Measurements from ENCODE around the gene CDH23.

The CDH23 gene

DNA sequence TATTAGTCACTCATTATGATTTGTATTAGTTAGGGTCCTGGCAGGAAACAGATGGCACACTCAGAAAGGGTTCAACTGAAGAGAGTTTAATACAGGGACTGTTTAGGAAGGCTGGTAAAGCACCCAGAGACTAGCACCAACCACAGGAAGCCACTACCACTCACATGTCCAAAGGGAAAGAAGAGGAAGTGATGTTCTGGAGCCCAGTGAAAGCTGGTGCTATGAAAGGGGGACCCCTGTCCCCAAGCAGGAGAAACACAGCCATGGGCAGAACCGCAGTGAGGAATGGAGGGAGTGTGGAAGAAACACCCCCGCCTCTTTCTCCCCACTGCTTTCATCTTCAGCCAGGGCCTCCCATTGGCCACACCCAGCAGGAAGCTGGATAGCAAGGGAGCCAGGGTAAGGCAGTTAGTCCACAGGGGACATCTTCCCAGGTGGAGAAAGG is 379.8 kb downstream of the CDH23 start:
- no peak for DNase-seq (ENCODE audit: low read depth)

DNA sequence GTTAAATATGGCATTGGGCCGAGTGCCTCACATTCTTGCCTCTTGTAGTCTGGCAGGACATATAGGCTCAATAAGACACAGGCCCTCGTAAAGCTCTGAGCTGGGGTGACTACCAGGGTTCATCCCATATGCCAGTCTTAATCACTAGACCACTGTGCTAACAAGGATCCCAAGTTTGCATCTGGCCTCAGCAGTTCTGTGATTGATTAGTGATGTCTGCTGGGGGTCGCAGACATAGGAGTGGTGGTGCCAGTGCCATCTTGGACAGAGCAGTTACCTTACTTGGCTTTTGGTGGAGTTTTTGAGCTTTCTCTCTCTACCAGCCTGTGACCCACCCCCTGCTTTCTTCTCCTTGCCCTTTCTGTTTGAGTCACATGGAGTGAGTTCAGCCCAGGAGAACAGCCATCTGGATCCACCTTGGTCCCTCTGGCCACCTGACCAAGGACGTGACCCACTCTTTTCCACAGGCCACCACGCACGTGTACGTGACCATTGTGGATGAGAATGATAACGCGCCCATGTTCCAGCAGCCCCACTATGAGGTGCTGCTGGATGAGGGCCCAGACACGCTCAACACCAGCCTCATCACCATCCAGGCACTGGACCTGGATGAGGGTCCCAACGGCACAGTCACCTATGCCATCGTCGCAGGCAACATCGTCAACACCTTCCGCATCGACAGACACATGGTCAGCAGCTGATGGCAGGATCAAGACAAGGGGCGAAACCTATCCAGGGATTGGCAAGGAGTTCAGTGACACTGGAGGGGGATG is 380.7 kb downstream of the CDH23 start:
- no peak overlapping the region for H3K4me3 ChIP-seq (ENCODE audit: low read depth, low read length)
- DNase-seq (ENCODE audit: low read depth), result no peak
- TF ChIP-seq, protein P1, sequence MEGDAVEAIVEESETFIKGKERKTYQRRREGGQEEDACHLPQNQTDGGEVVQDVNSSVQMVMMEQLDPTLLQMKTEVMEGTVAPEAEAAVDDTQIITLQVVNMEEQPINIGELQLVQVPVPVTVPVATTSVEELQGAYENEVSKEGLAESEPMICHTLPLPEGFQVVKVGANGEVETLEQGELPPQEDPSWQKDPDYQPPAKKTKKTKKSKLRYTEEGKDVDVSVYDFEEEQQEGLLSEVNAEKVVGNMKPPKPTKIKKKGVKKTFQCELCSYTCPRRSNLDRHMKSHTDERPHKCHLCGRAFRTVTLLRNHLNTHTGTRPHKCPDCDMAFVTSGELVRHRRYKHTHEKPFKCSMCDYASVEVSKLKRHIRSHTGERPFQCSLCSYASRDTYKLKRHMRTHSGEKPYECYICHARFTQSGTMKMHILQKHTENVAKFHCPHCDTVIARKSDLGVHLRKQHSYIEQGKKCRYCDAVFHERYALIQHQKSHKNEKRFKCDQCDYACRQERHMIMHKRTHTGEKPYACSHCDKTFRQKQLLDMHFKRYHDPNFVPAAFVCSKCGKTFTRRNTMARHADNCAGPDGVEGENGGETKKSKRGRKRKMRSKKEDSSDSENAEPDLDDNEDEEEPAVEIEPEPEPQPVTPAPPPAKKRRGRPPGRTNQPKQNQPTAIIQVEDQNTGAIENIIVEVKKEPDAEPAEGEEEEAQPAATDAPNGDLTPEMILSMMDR (IDR thresholded peaks at IDR 0.05; ENCODE audit: control insufficient read depth, extremely low read depth, insufficient read depth), result no peak

More for the DNA sequence above, 379.8 kb downstream of the CDH23 start:
- H3K4me3 ChIP-seq (ENCODE audit: low read depth, low read length), result no peak overlapping the region
- TF ChIP-seq, protein P1 (IDR thresholded peaks at IDR 0.05; ENCODE audit: control insufficient read depth, extremely low read depth, insufficient read depth), result no peak

DNA sequence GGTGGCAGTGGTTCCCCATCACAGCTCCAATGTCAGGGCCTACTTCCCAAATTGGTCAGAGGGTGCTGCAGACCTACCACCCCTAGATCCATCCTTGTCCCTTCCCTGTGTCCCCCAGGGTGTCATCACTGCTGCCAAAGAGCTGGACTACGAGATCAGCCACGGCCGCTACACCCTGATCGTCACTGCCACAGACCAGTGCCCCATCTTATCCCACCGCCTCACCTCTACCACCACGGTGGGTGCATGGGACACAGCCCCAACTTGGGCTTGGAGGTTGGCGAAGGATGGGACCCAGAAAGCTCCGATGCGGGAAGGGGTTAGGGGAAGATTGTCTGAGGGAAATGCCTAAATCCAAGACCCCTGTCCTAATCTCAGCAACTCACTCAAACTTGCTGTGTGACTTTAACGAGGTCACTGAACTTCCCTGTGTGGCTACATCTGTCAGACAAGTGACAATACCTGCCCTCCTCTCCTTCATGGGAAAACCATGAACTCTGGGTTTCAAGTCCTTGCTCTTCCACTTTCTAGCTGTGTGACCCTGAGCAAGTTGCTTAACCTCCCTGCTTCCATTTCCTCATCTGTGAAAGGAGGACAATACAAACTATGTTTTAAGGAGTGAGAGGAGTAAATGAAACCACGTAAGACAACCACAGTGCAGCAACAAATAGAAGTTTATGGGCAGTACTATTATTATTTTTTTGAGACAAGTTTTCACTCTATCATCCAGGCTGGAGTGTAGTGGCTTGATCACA is 381.5 kb downstream of the CDH23 start:
- no peak overlapping the region for H3K4me3 ChIP-seq (ENCODE audit: low read depth, low read length)
- TF ChIP-seq, protein P1 (IDR thresholded peaks at IDR 0.05; ENCODE audit: control insufficient read depth, extremely low read depth, insufficient read depth), result no peak
- DNase-seq (ENCODE audit: low read depth), result no peak

DNA sequence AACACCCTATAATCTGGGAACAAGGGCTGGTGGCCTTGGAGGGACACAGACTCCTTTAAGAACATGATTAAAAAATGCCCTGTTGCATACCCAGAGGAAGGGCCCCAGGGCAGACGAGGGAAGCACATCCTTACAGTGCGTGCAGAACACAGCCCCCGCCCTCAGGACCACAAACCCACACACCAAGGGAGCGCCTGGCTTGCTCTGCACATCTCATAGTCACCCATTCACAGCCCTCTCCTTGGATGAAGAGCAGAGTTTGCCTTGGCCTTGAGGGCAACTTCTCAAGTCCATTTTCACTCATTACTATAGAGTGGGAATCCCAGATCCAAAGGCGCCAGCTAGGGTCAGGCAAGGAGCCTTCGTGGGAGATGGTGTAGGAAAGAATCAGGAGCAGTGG is 382.9 kb downstream of the CDH23 start:
- no peak overlapping the region for H3K4me3 ChIP-seq (ENCODE audit: low read depth, low read length)
- TF ChIP-seq, protein P1 (IDR thresholded peaks at IDR 0.05; ENCODE audit: control insufficient read depth, extremely low read depth, insufficient read depth), result no peak
- DNase-seq (ENCODE audit: low read depth), result no peak

DNA sequence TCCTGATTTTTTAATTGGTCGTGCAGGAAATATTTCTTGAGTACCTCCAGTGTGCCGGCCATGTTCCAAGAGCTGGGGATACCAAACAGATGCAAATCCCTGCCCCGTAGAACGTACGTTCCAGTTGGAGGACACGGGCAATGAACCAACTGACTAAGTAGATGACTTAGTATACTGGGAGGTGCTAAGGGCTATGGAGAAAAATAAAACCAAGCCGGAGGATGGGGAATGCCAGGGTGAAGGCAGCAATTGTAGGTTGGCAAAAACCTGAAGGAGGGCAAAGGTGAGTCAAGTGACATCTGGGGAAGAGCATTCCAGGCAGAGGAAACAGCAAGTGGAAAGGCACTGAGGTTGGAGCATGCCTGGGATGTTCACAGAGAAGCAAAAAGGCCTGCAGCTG is 383.4 kb downstream of the CDH23 start:
- H3K4me3 ChIP-seq (ENCODE audit: low read depth, low read length), result no peak overlapping the region
- DNase-seq (ENCODE audit: low read depth), result no peak
- TF ChIP-seq, protein P1 (IDR thresholded peaks at IDR 0.05; ENCODE audit: control insufficient read depth, extremely low read depth, insufficient read depth), result no peak

DNA sequence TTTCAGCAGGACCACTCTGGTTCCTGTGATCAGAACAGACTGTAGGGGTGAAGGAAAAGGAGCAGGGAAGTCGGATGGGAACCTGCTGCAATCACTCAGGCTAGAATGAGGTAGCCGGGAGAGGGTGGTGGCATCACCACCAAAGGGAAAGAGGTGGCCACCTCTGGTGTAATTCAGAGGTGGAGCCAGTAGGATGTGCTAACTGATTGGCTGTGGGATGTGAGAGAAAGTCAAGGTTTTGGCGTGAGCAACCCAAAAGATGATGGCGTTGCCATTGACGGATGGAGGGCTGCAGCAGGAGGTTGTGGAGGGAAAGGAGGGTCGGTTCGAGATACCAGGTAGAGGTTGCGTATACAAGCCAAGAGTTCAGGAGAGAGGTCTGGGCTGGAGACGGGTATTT is 384.0 kb downstream of the CDH23 start:
- DNase-seq (ENCODE audit: low read depth), result no peak
- TF ChIP-seq, protein P1 (IDR thresholded peaks at IDR 0.05; ENCODE audit: control insufficient read depth, extremely low read depth, insufficient read depth), result no peak
- H3K4me3 ChIP-seq (ENCODE audit: low read depth, low read length), result no peak overlapping the region
